ENCODE data around the gene KCNJ13.
"Not testable (repeated sequence)": the region's sequence is repeated elsewhere in the genome, so short reads cannot be mapped to it uniquely, and the experiment has no call there.

The KCNJ13 gene

GRCh38 chr2:232721882-232722281 lies 54.5 kb downstream of the KCNJ13 start:
- Histone ChIP-seq H3K4me2 (ENCODE audit: low read length) (no peak overlapping the region), H3K4me1 (ENCODE audit: low read length) (no peaks in the 10 kb centered on the region), H3K36me3 (replicated peaks; ENCODE audit: low read depth, low read length) (peaks cover 16% of the 10 kb centered on the region), H3K27ac (ENCODE audit: low read length) (no peak overlapping the region), H3K79me2 (ENCODE audit: low read length) (peaks cover 53% of the 10 kb centered on the region), H3K4me3 (ENCODE audit: low read length) (no peak overlapping the region), H2AFZ (ENCODE audit: low read depth, low read length) (no peak overlapping the region), H3K27me3 (ENCODE audit: low read depth, low read length) (no peaks in the 10 kb centered on the region), H3K9ac (ENCODE audit: low read length) (no peak overlapping the region), H4K20me1 (ENCODE audit: insufficient read depth, low read length) (peaks cover 7% of the 10 kb centered on the region; the same call in 1 of the 2 replicates), H3K9me3 (ENCODE audit: insufficient read depth, low read length) (no peaks in the 10 kb centered on the region)
- TF ChIP-seq CTCF (IDR thresholded peaks at IDR 0.05; ENCODE audit: low read depth, low read length) (no peak), EZH2phosphoT487 (IDR thresholded peaks at IDR 0.05; ENCODE audit: low read depth) (no peak)

GRCh38 chr2:232721261-232721660 lies 55.1 kb downstream of the KCNJ13 start:
- TF ChIP-seq EZH2phosphoT487 (IDR thresholded peaks at IDR 0.05; ENCODE audit: low read depth) (no peak), CTCF (IDR thresholded peaks at IDR 0.05; ENCODE audit: low read depth, low read length) (no peak)
- Histone ChIP-seq H4K20me1 (ENCODE audit: insufficient read depth, low read length) (peaks cover 7% of the 10 kb centered on the region; the same call in 1 of the 2 replicates), H3K27me3 (ENCODE audit: low read depth, low read length) (no peaks in the 10 kb centered on the region), H3K79me2 (ENCODE audit: low read length) (peaks cover 59% of the 10 kb centered on the region), H3K4me2 (ENCODE audit: low read length) (no peak overlapping the region), H3K36me3 (replicated peaks; ENCODE audit: low read depth, low read length) (peaks cover 16% of the 10 kb centered on the region), H3K27ac (ENCODE audit: low read length) (no peak overlapping the region), H3K9me3 (ENCODE audit: insufficient read depth, low read length) (no peaks in the 10 kb centered on the region), H3K9ac (ENCODE audit: low read length) (no peak overlapping the region), H2AFZ (ENCODE audit: low read depth, low read length) (no peak overlapping the region), H3K4me3 (ENCODE audit: low read length) (no peak overlapping the region), H3K4me1 (ENCODE audit: low read length) (no peaks in the 10 kb centered on the region)

GRCh38 chr2:232720056-232720455 lies 56.3 kb downstream of the KCNJ13 start:
- not testable (repeated sequence) for H4K20me1 ChIP-seq (ENCODE audit: insufficient read depth, low read length); H3K9me3 ChIP-seq (ENCODE audit: insufficient read depth, low read length)

More at GRCh38 chr2:232720056-232720455, 56.3 kb downstream of the KCNJ13 start:
- not testable (repeated sequence) for H3K4me2 ChIP-seq (ENCODE audit: low read length); H3K4me3 ChIP-seq (ENCODE audit: low read length); H2AFZ ChIP-seq (ENCODE audit: low read depth, low read length); H3K27me3 ChIP-seq (ENCODE audit: low read depth, low read length); H3K4me1 ChIP-seq (ENCODE audit: low read length); H3K27ac ChIP-seq (ENCODE audit: low read length); H3K9ac ChIP-seq (ENCODE audit: low read length)
- peaks cover 16% of the 10 kb centered on the region for H3K36me3 ChIP-seq (replicated peaks; ENCODE audit: low read depth, low read length)
- peaks cover 68% of the 10 kb centered on the region for H3K79me2 ChIP-seq (ENCODE audit: low read length)
